Measurements from ENCODE around the gene TMEM238. TPM values are rescaled to one million over a fixed set of nuclear protein-coding genes. Genes with fewer than 3 reads are reported as not detected.

The TMEM238 gene
- total RNA-seq = 1 to 10 TPM; 3.7 to 8.8 (median 5.0) TPM
- under 1 TPM in 2 of 3 donors, not detected in 1; 0.17 to 0.32 TPM for polyA plus RNA-seq
- long read RNA-seq, donor 1 = 0 reads
- long read RNA-seq, donor 2, transcript TMEM238-201 (2 exons, 1,000 nt) = major isoform, 9 of 9 reads
- long read RNA-seq, donor 2, partial matches to known transcripts = 0 of 9 reads
- long read RNA-seq, donor 2, other reads (novel, unspliced or antisense) = 0 of 9 reads

GRCh38 chr19:55384131-55384919 is at the start of gene TMEM238:
TSS of gene TMEM238 (minus strand) at chr19:55384292. CDS start at chr19:55384259, 33 bp downstream.
- H3K4me1 ChIP-seq = peaks cover 37 to 58% (median 50%) of the 10 kb centered on the region in 6 donors
- DNase-seq = peak; percentile 91
- WGBS, 5 donors = 1 to 17% (median 12%) methylated on average over 36 to 72 of the region's 72 CpGs
- H3K4me3 ChIP-seq = peak within 1 kb of the TSS; percentile 33 to 95 (median 85)
- H3K27ac ChIP-seq = peak within 1 kb of the TSS; percentile 88 to 96 (median 93)
- no peaks in the 10 kb centered on the region for H3K27me3 ChIP-seq (replicated peaks in 1 of 7)
- no peaks in the 10 kb centered on the region for H3K9me3 ChIP-seq
- intact Hi-C loops (cut with DNase I; ENCODE audit: low total_unique reads) = no loop called here
- TF ChIP-seq POLR2A (IDR thresholded peaks at IDR 0.05) = no peak
- H3K36me3 ChIP-seq = peaks cover 4 to 29% (median 25%) of the 10 kb centered on the region in 6 donors

- no peak for DNase-seq
- Histone ChIP-seq H3K27me3 (replicated peaks in 1 of 7) (peaks cover 3 to 90% (median 52%) of the 10 kb centered on the region in 7 donors), H3K27ac (no peak overlapping the region), H3K9me3 (no peaks in the 10 kb centered on the region), H3K4me3 (no peak overlapping the region), H3K36me3 (no peaks in the 10 kb centered on the region), H3K4me1 (no peaks in the 10 kb centered on the region)
- intact Hi-C loops (cut with DNase I; ENCODE audit: low total_unique reads) = no loop called here
- 13 to 22% (median 17%) methylated on average over 18 to 48 of the region's 48 CpGs for WGBS, 5 donors
- TF ChIP-seq POLR2AphosphoS5 (IDR thresholded peaks at IDR 0.05) (no peak), POLR2A (IDR thresholded peaks at IDR 0.05) (no peak), CTCF (IDR thresholded peaks at IDR 0.05 in 8 of 11, conservative IDR thresholded peaks at IDR 0.05 in 3 of 11) (no peak)
Observed at GRCh38 chr19:55433292-55433691, 49.2 kb upstream of the TMEM238 start.

GRCh38 chr19:55432241-55432959 is 48.3 kb upstream of the TMEM238 start:
- Histone ChIP-seq H3K36me3 (no peaks in the 10 kb centered on the region), H3K27ac (no peak overlapping the region), H3K9me3 (no peaks in the 10 kb centered on the region), H3K4me3 (no peak overlapping the region), H3K4me1 (no peaks in the 10 kb centered on the region), H3K27me3 (replicated peaks in 1 of 7) (peaks cover 3 to 89% (median 46%) of the 10 kb centered on the region in 7 donors)
- intact Hi-C loops (cut with DNase I; ENCODE audit: low total_unique reads) = no loop called here
- WGBS, 5 donors = 83 to 91% (median 86%) methylated on average over 14 of the region's 14 CpGs
- no peak for DNase-seq
- TF ChIP-seq POLR2A (IDR thresholded peaks at IDR 0.05) (no peak), CTCF (IDR thresholded peaks at IDR 0.05 in 8 of 11, conservative IDR thresholded peaks at IDR 0.05 in 3 of 11) (no peak)

- Histone ChIP-seq H3K27me3 (replicated peaks in 1 of 7) (peaks cover 5 to 88% (median 39%) of the 10 kb centered on the region in 7 donors), H3K4me3 (no peak overlapping the region), H3K36me3 (no peaks in the 10 kb centered on the region), H3K4me1 (no peaks in the 10 kb centered on the region), H3K27ac (no peak overlapping the region), H3K9me3 (no peaks in the 10 kb centered on the region)
- intact Hi-C loops (cut with DNase I; ENCODE audit: low total_unique reads) = no loop called here
- WGBS, 5 donors = 86 to 100% (median 92%) methylated on average over 1 of the region's 1 CpG
- TF ChIP-seq POLR2A (IDR thresholded peaks at IDR 0.05) (no peak), CTCF (IDR thresholded peaks at IDR 0.05 in 8 of 11, conservative IDR thresholded peaks at IDR 0.05 in 3 of 11) (no peak), POLR2AphosphoS5 (IDR thresholded peaks at IDR 0.05) (no peak)
- DNase-seq = no peak
Observed at GRCh38 chr19:55431183-55431582, 47.1 kb upstream of the TMEM238 start.

Measured in spleen (tissue), 13 donors.